Measurements from ENCODE around the gene TMEM17.
"Not testable (repeated sequence)": the region's sequence is repeated elsewhere in the genome, so short reads cannot be mapped to it uniquely, and the experiment has no call there.

The TMEM17 gene

GRCh38 chr2:62527478-62528210 lies 21.6 kb upstream of the TMEM17 start:
- no peak for TF ChIP-seq CTCF (IDR thresholded peaks at IDR 0.05; ENCODE audit: borderline replicate concordance, insufficient read depth, low read depth, low read length)
- H3K4me3 ChIP-seq (ENCODE audit: low read depth, low read length), result no peak overlapping the region

DNA sequence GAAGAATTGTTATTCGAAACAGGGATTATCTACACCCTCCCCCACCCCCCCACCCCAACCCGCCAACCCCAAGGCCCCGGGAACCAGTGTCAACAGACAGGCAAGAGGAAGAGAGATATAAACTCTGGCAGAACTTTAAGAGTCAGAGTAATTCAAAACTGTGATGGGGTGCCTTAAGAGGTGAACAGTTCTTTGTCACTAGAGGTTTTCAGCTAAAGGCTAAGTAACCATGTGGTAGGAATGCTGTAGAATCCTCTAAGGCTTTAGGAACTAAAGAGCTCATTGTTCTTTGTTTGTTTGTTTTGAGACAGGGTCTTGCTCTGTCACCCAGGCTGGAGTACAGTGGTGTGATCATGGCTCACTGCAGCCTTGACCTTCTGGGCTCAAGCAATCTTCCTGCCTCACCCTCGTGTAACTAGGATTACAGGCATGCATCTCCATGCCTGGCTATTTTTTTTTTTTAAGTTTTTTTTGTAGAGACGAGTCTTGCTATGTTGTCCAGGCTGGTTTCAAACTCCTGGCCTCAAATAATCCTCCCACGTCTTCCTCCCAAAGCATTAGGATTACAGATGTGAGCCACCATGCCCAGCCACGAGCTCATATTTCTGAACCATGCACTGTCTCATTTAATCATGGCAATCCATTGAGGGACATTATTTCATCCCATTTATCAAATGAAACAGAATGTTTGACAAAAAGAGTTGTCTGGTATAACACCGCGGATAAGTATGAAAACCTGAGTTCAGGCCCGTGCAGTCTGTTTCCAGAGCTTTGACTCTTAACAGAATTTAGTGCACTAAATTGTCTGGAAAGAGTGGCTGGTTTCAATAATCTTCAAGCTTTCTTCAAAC lies 20.8 kb upstream of the TMEM17 start:
- no peak for TF ChIP-seq CTCF (IDR thresholded peaks at IDR 0.05; ENCODE audit: borderline replicate concordance, insufficient read depth, low read depth, low read length)
- H3K4me3 ChIP-seq (ENCODE audit: low read depth, low read length), result no peak overlapping the region

- TF ChIP-seq CTCF (IDR thresholded peaks at IDR 0.05; ENCODE audit: borderline replicate concordance, insufficient read depth, low read depth, low read length), result no peak
- H3K4me3 ChIP-seq (ENCODE audit: low read depth, low read length), result no peak overlapping the region
These were observed 19.7 kb upstream of the TMEM17 start for GRCh38 chr2:62525549-62526269.

DNA sequence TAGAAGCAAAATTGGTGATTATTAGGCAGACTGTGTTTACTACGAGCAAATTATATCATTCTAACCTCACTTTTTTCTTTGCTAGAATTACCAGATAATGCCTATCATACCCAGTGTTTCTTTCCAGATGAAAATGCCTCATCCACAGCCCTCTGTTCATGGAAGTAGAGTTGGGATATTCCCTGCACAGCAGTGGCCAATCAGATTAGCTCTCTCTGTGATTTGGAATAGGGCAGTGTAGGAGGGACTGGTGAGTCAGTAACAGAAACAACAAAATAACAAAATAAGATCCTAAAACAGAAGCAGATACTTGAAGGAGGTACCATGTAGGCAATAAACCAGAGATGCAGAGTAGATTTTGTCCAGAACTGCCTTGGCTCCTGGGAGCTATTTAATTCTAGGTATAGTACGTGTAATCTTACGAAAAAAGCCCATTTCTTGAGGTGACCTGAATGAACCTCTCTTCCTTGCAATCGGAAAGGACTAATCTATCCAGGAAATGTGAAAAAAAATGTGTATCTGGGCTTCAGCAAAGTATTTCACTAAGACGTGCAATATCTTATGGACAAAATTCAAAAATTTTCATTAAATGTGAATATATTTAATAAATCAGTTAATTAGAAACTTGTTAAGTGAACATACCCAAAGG lies 18.4 kb upstream of the TMEM17 start:
- no peak overlapping the region for H3K4me3 ChIP-seq (ENCODE audit: low read depth, low read length)
- TF ChIP-seq CTCF (IDR thresholded peaks at IDR 0.05; ENCODE audit: borderline replicate concordance, insufficient read depth, low read depth, low read length), result no peak

- H3K4me3 ChIP-seq (ENCODE audit: low read depth, low read length), result not testable (repeated sequence)
These were observed 15.1 kb upstream of the TMEM17 start for GRCh38 chr2:62521061-62521460.

DNA sequence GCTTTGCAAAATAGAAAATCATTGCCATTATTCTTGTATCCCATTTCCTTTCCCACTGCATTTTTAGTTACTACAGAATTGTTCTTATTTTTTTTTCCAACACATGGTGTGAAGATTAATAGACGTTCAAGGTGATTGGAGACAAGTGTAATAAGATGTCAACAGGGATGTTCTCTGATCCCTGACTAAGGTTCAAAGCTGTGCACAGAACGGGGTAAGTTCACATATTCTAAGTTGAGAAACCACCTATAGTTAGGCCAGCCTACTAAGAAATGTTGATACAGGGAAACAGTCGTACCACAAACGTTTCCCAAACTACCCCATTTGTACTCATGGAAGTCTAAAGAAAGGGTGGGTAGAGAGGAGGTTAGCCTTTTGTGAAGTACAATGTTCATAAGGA lies 6.4 kb upstream of the TMEM17 start:
- no peak overlapping the region for H3K4me3 ChIP-seq (ENCODE audit: low read depth, low read length)
- TF ChIP-seq CTCF (IDR thresholded peaks at IDR 0.05; ENCODE audit: borderline replicate concordance, insufficient read depth, low read depth, low read length), result no peak

DNA sequence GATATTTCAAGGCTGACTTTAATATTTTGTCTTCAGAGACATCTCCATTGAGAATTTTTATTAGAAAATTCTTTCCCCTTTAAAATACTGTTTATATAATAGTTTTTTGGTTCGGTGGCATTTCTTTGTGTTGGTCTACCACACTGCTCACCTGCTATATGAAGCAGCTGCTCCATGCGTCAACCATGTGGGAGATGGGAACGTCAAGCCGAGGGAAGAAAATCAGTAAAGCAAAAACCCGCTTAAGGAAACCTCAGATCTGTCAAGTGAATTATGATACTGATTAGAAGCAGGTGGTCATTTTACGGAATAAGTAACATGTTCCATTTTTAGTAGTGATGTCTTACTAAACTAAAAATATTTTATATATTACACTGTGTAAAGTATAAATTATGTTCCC lies 5.6 kb upstream of the TMEM17 start:
- H3K4me3 ChIP-seq (ENCODE audit: low read depth, low read length), result no peak overlapping the region
- TF ChIP-seq CTCF (IDR thresholded peaks at IDR 0.05; ENCODE audit: borderline replicate concordance, insufficient read depth, low read depth, low read length), result no peak
